HepG2 (cell line): ENCODE results near the gene TMEM219. TPM values are rescaled to one million over a fixed set of nuclear protein-coding genes. Genes with fewer than 3 reads are reported as not detected.

Source experiments
- ARNT2 ChIP-seq: sonication (generic); formaldehyde crosslinking; IDR thresholded peaks from 2 replicates; pipeline ENCODE4 v1.8.0; 2022; ENCODE audit warnings: mild to moderate bottlenecking, low read depth, missing genetic modification reagents, moderate library complexity
- FLYWCH1 ChIP-seq: sonication (generic); formaldehyde crosslinking; IDR thresholded peaks from 2 replicates; pipeline ENCODE4 v1.8.1; 2023; ENCODE audit warnings: mild to moderate bottlenecking, missing genetic modification reagents
- GATAD2A ChIP-seq: IDR thresholded peaks from 2 replicates; pipeline ENCODE4 v1.6.1; 2016
- KDM2A ChIP-seq: sonication (generic); formaldehyde crosslinking; IDR thresholded peaks from 2 replicates; pipeline ENCODE4 v1.4.0; 2020; ENCODE audit warnings: low read depth, missing genetic modification reagents, borderline replicate concordance
- PHF5A ChIP-seq: IDR thresholded peaks from one replicate; pipeline ENCODE4 v1.6.1; 2018; ENCODE audit warnings: low read depth, missing genetic modification reagents; ENCODE audit not compliant: unreplicated experiment
- RELA ChIP-seq: sonication (generic); formaldehyde crosslinking; IDR thresholded peaks from 2 replicates; pipeline ENCODE4 v1.4.0; 2020; ENCODE audit warnings: missing genetic modification reagents
- SAFB2 ChIP-seq: sonication (generic); formaldehyde crosslinking; IDR thresholded peaks from 2 replicates; pipeline ENCODE4 v1.5.1; 2020; ENCODE audit warnings: missing genetic modification reagents, low read depth, mild to moderate bottlenecking, borderline replicate concordance
- SIN3B ChIP-seq: fragments of 150-350 bp; IDR thresholded peaks from 2 replicates; pipeline ENCODE4 v1.6.1; 2014; ENCODE audit warnings: low read length
- SOX5 ChIP-seq: IDR thresholded peaks from 2 replicates; pipeline ENCODE4 v1.6.1; 2016; ENCODE audit warnings: borderline replicate concordance
- TAF1 ChIP-seq: sonication (generic); formaldehyde crosslinking; IDR thresholded peaks from 2 replicates; pipeline ENCODE4 v1.4.0; 2020; ENCODE audit warnings: missing genetic modification reagents
- TEAD2 ChIP-seq: sonication (generic); formaldehyde crosslinking; IDR thresholded peaks from 2 replicates; pipeline ENCODE4 v1.9.0; 2021; ENCODE audit warnings: missing genetic modification reagents
- XRCC5 ChIP-seq: fragments of 200-400 bp; formaldehyde crosslinking; optimal IDR thresholded peaks from 2 replicates; pipeline ENCODE3; 2017; ENCODE audit warnings: mild to moderate bottlenecking, low read length
- ZNF232 ChIP-seq: sonication (generic); formaldehyde crosslinking; IDR thresholded peaks from 2 replicates; pipeline ENCODE4 v1.4.0; 2020; ENCODE audit warnings: missing genetic modification reagents, borderline replicate concordance
- ZNF30 ChIP-seq: sonication (generic); formaldehyde crosslinking; IDR thresholded peaks from 2 replicates; pipeline ENCODE4 v1.5.0; 2020; ENCODE audit warnings: mild to moderate bottlenecking, missing genetic modification reagents
- ZNF501 ChIP-seq: sonication (generic); formaldehyde crosslinking; IDR thresholded peaks from 2 replicates; pipeline ENCODE4 v1.5.1; 2020; ENCODE audit warnings: mild to moderate bottlenecking, moderate library complexity, missing genetic modification reagents
- ZNF510 ChIP-seq: sonication (generic); formaldehyde crosslinking; IDR thresholded peaks from 2 replicates; pipeline ENCODE4 v1.4.0; 2020; ENCODE audit warnings: low read depth, mild to moderate bottlenecking, missing genetic modification reagents
- ZNF788 ChIP-seq: sonication (generic); formaldehyde crosslinking; IDR thresholded peaks from 2 replicates; pipeline ENCODE4 v1.5.0; 2020; ENCODE audit warnings: mild to moderate bottlenecking, missing genetic modification reagents, borderline replicate concordance
- ZNF816 ChIP-seq: sonication (generic); formaldehyde crosslinking; IDR thresholded peaks from 2 replicates; pipeline ENCODE4 v1.8.0; 2022; ENCODE audit warnings: missing genetic modification reagents, mild to moderate bottlenecking, borderline replicate concordance
- ZSCAN21 ChIP-seq: sonication (generic); formaldehyde crosslinking; IDR thresholded peaks from 2 replicates; pipeline ENCODE4 v1.8.0; 2022; ENCODE audit warnings: mild to moderate bottlenecking, missing genetic modification reagents, moderate library complexity, borderline replicate concordance
- polyA plus RNA-seq, 8 experiments: library from polyadenylated mRNA; depleted of rRNA in 3 of 8; stranded (reverse) in 7 of 8; unstranded in 1 of 8; fragments of >200 nt; fragmentation: Illumina TruSeq in 4 of 8; extraction: Trizol in 4 of 8; gene quantifications; 2 replicates each; pipeline versions ENCODE4 v1.2.1 to v1.2.3, GENCODE V29; 2011 to 2016; ENCODE audit warnings: low read depth in 4 of 8, missing spikeins in 1 of 8, mixed read lengths in 1 of 8; ENCODE audit not compliant: insufficient read depth in 1 of 8
- total RNA-seq, 5 experiments: library from RNA; depleted of rRNA; stranded (reverse); fragments of >200 nt; fragmentation: Illumina TruSeq; extraction: Trizol; gene quantifications; 2 replicates each; pipeline ENCODE4 v1.2.3, GENCODE V29; 2016; ENCODE audit warnings: low read depth in 1 of 5
- TF ChIP-seq, protein P1 (sequence below): sonication (generic); formaldehyde crosslinking; IDR thresholded peaks from 2 replicates; pipeline ENCODE4 v1.8.1; 2023; ENCODE audit warnings: missing genetic modification reagents, mild to moderate bottlenecking, borderline replicate concordance
- TF ChIP-seq, protein P2 (sequence below): IDR thresholded peaks from 2 replicates; pipeline ENCODE4 v1.4.0; 2020; ENCODE audit warnings: mild to moderate bottlenecking, missing genetic modification reagents
- TF ChIP-seq, protein P3 (sequence below): sonication (generic); formaldehyde crosslinking; IDR thresholded peaks from 2 replicates; pipeline ENCODE4 v1.4.0; 2020; ENCODE audit warnings: missing genetic modification reagents, borderline replicate concordance

The TMEM219 gene
- total and polyA plus RNA-seq, 2 of the 13 experiments (the other 11 are each of a cell fraction or from before 2014, with no cell fraction given) = 105 to 115 TPM

DNA sequence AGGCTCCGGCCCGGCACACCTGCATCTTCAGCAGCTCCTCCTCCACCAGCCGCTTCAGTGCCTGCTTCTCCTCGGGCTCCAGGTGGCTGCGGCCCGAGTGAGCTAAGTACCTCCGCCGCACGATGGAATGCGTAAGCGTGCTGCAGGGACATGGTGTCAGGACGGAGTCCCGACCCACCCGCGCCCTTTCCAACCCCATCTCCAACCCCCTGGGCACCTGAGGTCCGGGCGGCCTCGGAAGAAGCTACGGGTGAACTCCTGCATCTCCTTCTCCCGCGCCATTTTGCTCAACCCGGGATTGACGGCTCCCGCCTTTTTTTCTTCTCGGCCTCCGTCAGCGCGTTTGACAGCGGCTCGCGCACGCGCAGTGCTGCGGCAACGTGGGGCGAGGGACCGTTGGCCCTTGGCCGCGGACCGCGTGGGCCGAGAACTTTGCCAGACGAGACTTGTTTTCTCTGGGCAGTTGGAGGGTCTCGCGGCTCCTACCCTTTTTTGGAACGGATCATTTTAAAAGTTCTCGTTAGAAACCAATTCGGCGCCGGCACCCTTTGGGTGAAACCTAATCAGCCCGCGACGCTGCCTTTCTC, 33.5 kb downstream of the TMEM219 start, which contains the start of gene HIRIP3 (continued):
- TF ChIP-seq, protein P1, sequence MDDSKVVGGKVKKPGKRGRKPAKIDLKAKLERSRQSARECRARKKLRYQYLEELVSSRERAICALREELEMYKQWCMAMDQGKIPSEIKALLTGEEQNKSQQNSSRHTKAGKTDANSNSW (CRISPR knock-in tag) = no peak
- TF ChIP-seq ZSCAN21 (CRISPR knock-in tag) = 0 out of 2 replicates have a peak, but pooled peaks have one; percentile 10
- TF ChIP-seq, protein P2, sequence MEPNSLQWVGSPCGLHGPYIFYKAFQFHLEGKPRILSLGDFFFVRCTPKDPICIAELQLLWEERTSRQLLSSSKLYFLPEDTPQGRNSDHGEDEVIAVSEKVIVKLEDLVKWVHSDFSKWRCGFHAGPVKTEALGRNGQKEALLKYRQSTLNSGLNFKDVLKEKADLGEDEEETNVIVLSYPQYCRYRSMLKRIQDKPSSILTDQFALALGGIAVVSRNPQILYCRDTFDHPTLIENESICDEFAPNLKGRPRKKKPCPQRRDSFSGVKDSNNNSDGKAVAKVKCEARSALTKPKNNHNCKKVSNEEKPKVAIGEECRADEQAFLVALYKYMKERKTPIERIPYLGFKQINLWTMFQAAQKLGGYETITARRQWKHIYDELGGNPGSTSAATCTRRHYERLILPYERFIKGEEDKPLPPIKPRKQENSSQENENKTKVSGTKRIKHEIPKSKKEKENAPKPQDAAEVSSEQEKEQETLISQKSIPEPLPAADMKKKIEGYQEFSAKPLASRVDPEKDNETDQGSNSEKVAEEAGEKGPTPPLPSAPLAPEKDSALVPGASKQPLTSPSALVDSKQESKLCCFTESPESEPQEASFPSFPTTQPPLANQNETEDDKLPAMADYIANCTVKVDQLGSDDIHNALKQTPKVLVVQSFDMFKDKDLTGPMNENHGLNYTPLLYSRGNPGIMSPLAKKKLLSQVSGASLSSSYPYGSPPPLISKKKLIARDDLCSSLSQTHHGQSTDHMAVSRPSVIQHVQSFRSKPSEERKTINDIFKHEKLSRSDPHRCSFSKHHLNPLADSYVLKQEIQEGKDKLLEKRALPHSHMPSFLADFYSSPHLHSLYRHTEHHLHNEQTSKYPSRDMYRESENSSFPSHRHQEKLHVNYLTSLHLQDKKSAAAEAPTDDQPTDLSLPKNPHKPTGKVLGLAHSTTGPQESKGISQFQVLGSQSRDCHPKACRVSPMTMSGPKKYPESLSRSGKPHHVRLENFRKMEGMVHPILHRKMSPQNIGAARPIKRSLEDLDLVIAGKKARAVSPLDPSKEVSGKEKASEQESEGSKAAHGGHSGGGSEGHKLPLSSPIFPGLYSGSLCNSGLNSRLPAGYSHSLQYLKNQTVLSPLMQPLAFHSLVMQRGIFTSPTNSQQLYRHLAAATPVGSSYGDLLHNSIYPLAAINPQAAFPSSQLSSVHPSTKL (CRISPR knock-in tag) = no peak
- no peak for TF ChIP-seq ZNF788 (CRISPR knock-in tag)
- peak; percentile 93; the same call in 1 of the 2 replicates for TF ChIP-seq ZNF30
- TF ChIP-seq, protein P3, sequence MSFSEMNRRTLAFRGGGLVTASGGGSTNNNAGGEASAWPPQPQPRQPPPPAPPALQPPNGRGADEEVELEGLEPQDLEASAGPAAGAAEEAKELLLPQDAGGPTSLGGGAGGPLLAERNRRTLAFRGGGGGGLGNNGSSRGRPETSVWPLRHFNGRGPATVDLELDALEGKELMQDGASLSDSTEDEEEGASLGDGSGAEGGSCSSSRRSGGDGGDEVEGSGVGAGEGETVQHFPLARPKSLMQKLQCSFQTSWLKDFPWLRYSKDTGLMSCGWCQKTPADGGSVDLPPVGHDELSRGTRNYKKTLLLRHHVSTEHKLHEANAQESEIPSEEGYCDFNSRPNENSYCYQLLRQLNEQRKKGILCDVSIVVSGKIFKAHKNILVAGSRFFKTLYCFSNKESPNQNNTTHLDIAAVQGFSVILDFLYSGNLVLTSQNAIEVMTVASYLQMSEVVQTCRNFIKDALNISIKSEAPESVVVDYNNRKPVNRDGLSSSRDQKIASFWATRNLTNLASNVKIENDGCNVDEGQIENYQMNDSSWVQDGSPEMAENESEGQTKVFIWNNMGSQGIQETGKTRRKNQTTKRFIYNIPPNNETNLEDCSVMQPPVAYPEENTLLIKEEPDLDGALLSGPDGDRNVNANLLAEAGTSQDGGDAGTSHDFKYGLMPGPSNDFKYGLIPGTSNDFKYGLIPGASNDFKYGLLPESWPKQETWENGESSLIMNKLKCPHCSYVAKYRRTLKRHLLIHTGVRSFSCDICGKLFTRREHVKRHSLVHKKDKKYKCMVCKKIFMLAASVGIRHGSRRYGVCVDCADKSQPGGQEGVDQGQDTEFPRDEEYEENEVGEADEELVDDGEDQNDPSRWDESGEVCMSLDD (CRISPR knock-in tag) = peak; percentile 67; the same call in 1 of the 2 replicates
- TF ChIP-seq PHF5A (CRISPR knock-in tag) = no peak
- TF ChIP-seq RELA (CRISPR knock-in tag) = no peak; the same call in 1 of the 2 replicates
- no peak for TF ChIP-seq GATAD2A (CRISPR knock-in tag)
- TF ChIP-seq ARNT2 = no peak
- TF ChIP-seq ZNF232 (CRISPR knock-in tag) = peak; percentile 90
- TF ChIP-seq XRCC5 = no peak
- TF ChIP-seq TAF1 = no peak
- no peak for TF ChIP-seq ZNF501
- no peak for TF ChIP-seq ZNF816 (CRISPR knock-in tag)
- 0 out of 2 replicates have a peak, but pooled peaks have one; percentile 57 for TF ChIP-seq FLYWCH1 (CRISPR knock-in tag)
- no peak; the same call in none of the 2 replicates for TF ChIP-seq TEAD2
- TF ChIP-seq SOX5 (CRISPR knock-in tag) = no peak
- TF ChIP-seq ZNF510 (CRISPR knock-in tag) = no peak; the same call in 1 of the 2 replicates
- TF ChIP-seq SIN3B = no peak; the same call in 1 of the 2 replicates
- peak; percentile 80 for TF ChIP-seq SAFB2 (CRISPR knock-in tag)
- TF ChIP-seq KDM2A (CRISPR knock-in tag) = peak; percentile 27; the same call in 1 of the 2 replicates
